ENCODE data around the gene NRSN2.
"Not testable (repeated sequence)": the region's sequence is repeated elsewhere in the genome, so short reads cannot be mapped to it uniquely, and the experiment has no call there.

NRSN2 gene

DNA sequence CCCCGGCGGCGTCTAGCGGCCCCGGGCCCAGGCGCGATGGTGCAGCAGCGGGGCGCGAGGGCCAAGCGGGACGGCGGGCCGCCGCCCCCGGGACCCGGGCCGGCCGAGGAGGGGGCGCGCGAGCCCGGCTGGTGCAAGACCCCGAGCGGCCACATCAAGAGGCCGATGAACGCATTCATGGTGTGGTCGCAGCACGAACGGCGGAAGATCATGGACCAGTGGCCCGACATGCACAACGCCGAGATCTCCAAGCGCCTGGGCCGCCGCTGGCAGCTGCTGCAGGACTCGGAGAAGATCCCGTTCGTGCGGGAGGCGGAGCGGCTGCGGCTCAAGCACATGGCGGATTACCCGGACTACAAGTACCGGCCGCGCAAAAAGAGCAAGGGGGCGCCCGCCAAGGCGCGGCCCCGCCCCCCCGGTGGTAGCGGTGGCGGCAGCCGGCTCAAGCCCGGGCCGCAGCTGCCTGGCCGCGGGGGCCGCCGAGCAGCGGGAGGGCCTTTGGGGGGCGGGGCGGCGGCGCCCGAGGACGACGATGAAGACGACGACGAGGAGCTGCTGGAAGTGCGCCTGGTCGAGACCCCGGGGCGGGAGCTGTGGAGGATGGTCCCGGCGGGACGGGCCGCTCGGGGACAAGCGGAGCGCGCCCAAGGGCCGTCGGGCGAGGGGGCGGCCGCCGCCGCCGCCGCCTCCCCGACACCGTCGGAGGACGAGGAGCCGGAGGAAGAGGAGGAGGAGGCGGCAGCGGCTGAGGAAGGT is 20.8 kb upstream of the NRSN2 start:
- DNase-seq: peak; percentile 85

- DNase-seq: no peak
Observed at GRCh38 chr20:326645-327185, 20.2 kb upstream of the NRSN2 start.

- DNase-seq: peak; percentile 88
Observed at GRCh38 chr20:327186-328026, 19.5 kb upstream of the NRSN2 start.

DNA sequence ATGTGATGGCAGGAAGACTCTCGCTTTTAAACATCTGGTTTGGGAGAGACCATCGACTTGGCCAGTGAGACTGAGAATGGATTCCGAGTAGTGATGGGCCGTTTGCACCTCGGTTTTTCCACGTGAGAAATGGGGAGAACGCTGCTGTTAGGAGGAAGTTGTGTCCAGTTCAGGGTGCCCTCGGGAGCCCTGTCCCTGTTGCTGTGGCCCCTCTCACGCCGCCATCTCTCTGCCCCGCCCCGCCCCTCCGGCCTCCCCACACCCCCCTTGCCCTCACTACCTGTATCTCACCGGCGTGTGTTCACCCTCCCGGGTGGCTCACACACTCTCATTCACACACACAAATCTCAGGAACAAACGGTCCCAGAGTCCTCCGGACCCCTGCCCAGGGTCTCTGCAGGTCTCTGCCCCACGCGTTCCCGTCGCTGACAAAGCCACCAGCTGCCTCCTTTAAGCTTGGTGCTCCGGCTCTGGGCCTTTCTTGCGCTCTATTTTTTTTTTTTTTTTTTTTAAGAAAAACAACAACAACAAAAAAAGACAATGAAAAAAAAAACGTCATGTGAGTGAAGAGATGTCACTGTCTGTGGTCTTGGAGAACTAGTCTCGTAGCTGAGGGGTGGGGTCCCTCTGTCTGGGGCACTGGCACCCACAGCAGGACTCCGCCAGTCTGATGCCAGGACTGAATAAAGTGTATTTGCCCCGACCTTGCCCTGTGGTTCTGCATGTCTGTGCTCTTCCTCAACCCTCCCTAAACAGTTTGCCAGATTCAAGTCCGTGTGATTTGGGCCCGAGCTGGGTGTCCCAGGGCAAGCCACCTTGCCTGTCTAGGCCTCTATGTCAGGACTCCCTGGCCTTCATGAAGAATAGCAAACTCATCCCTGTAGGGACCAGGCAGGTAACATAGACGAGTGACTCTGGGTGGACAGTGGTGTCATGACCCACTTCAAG is 18.6 kb upstream of the NRSN2 start:
- no peak for DNase-seq

GRCh38 chr20:328975-329695 is 17.8 kb upstream of the NRSN2 start:
- DNase-seq: no peak

GRCh38 chr20:329851-330232 is 17.1 kb upstream of the NRSN2 start:
- DNase-seq: no peak

GRCh38 chr20:330233-331149 is 16.4 kb upstream of the NRSN2 start:
- peak; percentile 79 for DNase-seq

DNA sequence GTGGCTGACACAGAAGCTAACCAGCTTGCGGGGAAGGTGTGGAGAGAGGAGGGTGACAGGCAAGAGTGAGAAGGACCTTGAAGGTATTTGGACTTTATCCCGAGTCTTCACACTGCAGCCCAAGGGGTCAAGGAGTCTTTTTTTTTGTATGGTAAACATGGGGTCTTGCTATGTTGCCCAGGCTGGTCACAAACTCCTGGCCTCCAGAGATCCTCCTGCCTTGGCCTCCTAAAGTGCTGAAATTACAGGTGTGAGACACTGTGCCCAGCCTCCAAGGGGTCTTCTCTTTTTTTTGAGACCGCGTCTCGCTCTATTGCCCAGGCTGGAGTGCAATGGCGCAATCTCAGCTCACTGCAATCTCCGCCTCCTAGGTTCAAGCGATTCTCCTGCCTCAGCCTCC is 12.3 kb upstream of the NRSN2 start:
- DNase-seq: no peak

DNA sequence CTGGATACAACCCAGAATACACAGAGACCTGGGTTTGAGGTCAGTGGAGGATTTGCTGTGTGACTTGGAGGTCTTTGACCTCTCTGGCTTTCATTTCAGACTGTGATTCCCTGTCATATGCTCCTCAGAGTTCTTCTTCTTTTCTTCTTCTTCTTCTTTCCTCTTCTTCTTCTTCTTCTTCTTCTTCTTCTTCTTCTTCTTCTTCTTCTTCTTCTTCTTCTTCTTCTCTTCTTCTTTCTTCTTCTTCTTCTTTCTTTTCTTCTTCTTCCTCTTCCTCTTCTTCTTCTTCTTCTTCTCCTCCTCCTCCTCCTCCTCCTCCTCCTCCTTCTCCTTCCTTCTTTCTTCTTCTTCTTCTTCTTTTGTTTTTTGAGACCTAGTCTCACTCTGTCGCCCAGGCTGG is 10.9 kb upstream of the NRSN2 start:
- DNase-seq: not testable (repeated sequence)

GRCh38 chr20:341682-342081 is 5.2 kb upstream of the NRSN2 start:
- DNase-seq: no peak

GRCh38 chr20:343107-343506 is 3.8 kb upstream of the NRSN2 start:
- no peak for DNase-seq

GRCh38 chr20:346033-346639 is 775 bp upstream of the NRSN2 start:
- no peak for DNase-seq

- no peak for DNase-seq
Observed at GRCh38 chr20:347317-347639, 367 bp downstream of the NRSN2 start.

GRCh38 chr20:347640-348484 is 951 bp downstream of the NRSN2 start:
- DNase-seq: peak; percentile 87

DNA sequence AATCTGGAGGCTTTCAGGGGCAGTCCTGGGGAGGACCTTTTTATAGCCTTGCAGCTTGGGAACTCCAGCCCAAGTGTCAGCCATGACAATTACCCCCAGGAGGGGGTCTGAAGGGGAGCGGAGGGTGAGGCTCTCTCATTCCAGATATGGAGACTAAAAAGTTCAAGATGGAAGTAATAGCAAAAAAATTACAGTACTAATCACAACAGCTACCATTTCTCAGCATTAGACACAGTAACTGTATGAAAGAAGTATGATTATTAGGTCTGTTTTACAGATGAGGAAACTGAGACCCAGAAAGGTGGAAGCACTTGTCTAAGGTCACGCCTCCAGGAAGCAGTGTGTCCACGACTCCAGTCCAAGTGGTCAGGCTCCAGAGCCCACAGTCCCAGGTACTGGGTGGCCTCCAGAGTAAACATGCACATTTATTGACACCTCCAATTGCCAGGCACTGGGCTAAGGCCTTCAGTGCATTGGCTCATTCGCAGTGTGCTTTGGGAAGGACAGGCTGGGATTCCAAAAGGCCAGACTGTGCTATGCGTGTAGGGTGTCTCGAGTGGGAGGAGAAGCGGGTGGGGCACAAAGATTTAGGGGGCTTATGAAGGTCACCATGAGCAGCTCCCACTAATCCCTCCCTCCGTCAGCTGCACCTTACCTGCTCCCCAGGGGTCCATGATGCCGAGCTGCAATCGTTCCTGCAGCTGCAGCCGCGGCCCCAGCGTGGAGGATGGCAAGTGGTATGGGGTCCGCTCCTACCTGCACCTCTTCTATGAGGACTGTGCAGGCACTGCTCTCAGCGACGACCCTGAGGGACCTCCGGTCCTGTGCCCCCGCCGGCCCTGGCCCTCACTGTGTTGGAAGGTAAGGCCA is 2.3 kb downstream of the NRSN2 start:
- no peak for DNase-seq

- no peak for DNase-seq
Observed at GRCh38 chr20:353166-353565, 6.3 kb downstream of the NRSN2 start.

- peak; percentile 91 for DNase-seq
Observed at GRCh38 chr20:354298-354977, 7.5 kb downstream of the NRSN2 start.

DNA sequence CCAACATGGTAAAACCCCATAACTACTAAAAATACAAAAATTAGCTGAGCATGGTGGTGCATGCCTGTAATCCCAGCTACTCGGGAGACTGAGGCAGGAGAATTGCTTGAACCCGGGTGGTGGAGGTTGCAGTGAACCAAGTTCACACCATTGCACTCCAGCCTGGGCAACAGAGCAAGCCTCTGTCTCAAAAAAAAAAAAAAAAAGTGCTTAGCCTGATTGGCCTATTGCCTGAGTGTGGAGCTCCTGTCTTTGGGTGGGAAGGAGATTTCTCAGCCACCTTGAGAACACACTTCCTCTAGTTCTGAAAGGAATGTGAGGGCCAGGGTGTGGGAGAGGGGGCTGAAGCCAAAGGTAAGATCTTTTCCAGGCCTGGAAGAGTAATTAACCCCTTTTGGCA is 9.2 kb downstream of the NRSN2 start:
- DNase-seq: not testable (repeated sequence)

Measured in activated CD8-positive, alpha-beta memory T cell treated with anti-CD3 and anti-CD28 coated beads for 24 hours (primary cell).